H9 (cell line): ENCODE measurements around the gene MID1. TPM values are rescaled to one million over a fixed set of nuclear protein-coding genes. Genes with fewer than 3 reads are reported as not detected.

Source experiments
- DNase-seq: peaks from one replicate; pipeline ENCODE4 v3.0.0-alpha.2; 2017
- H2AFZ ChIP-seq: one replicate; pipeline ENCODE4 v1.6.1; 2013; ENCODE audit warnings: mild to moderate bottlenecking, low read length, control low read depth, moderate library complexity
- H2AK5ac ChIP-seq: 2 replicates; pipeline ENCODE4 v1.6.1; 2013; ENCODE audit warnings: low read length, control low read depth, mixed read lengths; ENCODE audit not compliant: insufficient read length
- H2BK120ac ChIP-seq: one replicate; pipeline ENCODE4 v1.6.1; 2013; ENCODE audit warnings: low read depth, mild to moderate bottlenecking, low read length, control low read depth, inconsistent platforms; ENCODE audit not compliant: poor library complexity, severe bottlenecking
- H2BK12ac ChIP-seq: 2 replicates; pipeline ENCODE4 v1.6.1; 2013; ENCODE audit warnings: low read length, control low read depth, mixed read lengths, low read depth; ENCODE audit not compliant: insufficient read length
- H2BK15ac ChIP-seq: 2 replicates; pipeline ENCODE4 v1.6.1; 2013; ENCODE audit warnings: low read depth, low read length, control low read depth
- H2BK20ac ChIP-seq: one replicate; pipeline ENCODE4 v1.6.1; 2013; ENCODE audit warnings: low read depth, mild to moderate bottlenecking, low read length, control low read depth, inconsistent platforms; ENCODE audit not compliant: poor library complexity, severe bottlenecking
- H2BK5ac ChIP-seq: 2 replicates; pipeline ENCODE4 v1.6.1; 2013; ENCODE audit warnings: low read length, control low read depth, mixed read lengths; ENCODE audit not compliant: insufficient read length
- H3K14ac ChIP-seq: 2 replicates; pipeline ENCODE4 v1.6.1; 2013; ENCODE audit warnings: low read length, control low read depth; ENCODE audit not compliant: insufficient read depth
- H3K18ac ChIP-seq: 2 replicates; pipeline ENCODE4 v1.6.1; 2013; ENCODE audit warnings: low read depth, mild to moderate bottlenecking, mixed read lengths, low read length, control low read depth; ENCODE audit not compliant: insufficient read length
- H3K23ac ChIP-seq: 2 replicates; pipeline ENCODE4 v1.6.1; 2013; ENCODE audit warnings: low read length, control low read depth, mixed read lengths, low read depth; ENCODE audit not compliant: insufficient read length
- H3K23me2 ChIP-seq: 2 replicates; pipeline ENCODE4 v1.6.1; 2013; ENCODE audit warnings: low read depth, mild to moderate bottlenecking, mixed read lengths, low read length, control low read depth; ENCODE audit not compliant: insufficient read length, poor library complexity, severe bottlenecking
- H3K27ac ChIP-seq: 2 replicates; pipeline ENCODE4 v1.5.1; 2013; ENCODE audit warnings: low read length, control low read depth, mixed read lengths, low read depth; ENCODE audit not compliant: insufficient read length
- H3K27me3 ChIP-seq: 2 replicates; pipeline ENCODE4 v1.6.1; 2013; ENCODE audit warnings: low read length, control low read depth, inconsistent platforms; ENCODE audit not compliant: insufficient read depth
- H3K4ac ChIP-seq: 2 replicates; pipeline ENCODE4 v1.6.1; 2013; ENCODE audit warnings: low read depth, mild to moderate bottlenecking, control low read depth, inconsistent platforms, low read length, moderate library complexity
- H3K4me1 ChIP-seq: 2 replicates; pipeline ENCODE4 v1.6.1; 2013; ENCODE audit warnings: low read length, control low read depth, inconsistent platforms; ENCODE audit not compliant: insufficient read depth
- H3K4me2 ChIP-seq: 2 replicates; pipeline ENCODE4 v1.6.1; 2013; ENCODE audit warnings: low read length, control low read depth, mixed read lengths; ENCODE audit not compliant: insufficient read length, insufficient read depth
- H3K56ac ChIP-seq: 2 replicates; pipeline ENCODE4 v1.6.1; 2013; ENCODE audit warnings: low read depth, mild to moderate bottlenecking, mixed read lengths, low read length, control low read depth; ENCODE audit not compliant: insufficient read length
- H3K79me1 ChIP-seq: 2 replicates; pipeline ENCODE4 v1.6.1; 2013; ENCODE audit warnings: low read depth, mild to moderate bottlenecking, moderate library complexity, low read length, control low read depth, inconsistent platforms; ENCODE audit not compliant: insufficient read depth, poor library complexity, severe bottlenecking
- H3K79me2 ChIP-seq: 2 replicates; pipeline ENCODE4 v1.6.1; 2013; ENCODE audit warnings: low read length, control low read depth, inconsistent platforms; ENCODE audit not compliant: insufficient read depth
- H3K9ac ChIP-seq: 2 replicates; pipeline ENCODE4 v1.6.1; 2013; ENCODE audit warnings: low read length, control low read depth, mixed read lengths; ENCODE audit not compliant: insufficient read length; ENCODE audit errors: extremely low read depth
- H3K9me3 ChIP-seq: one replicate; pipeline ENCODE4 v1.6.1; 2013; ENCODE audit warnings: low read depth, low read length, inconsistent platforms; ENCODE audit not compliant: control insufficient read depth
- H3T11ph ChIP-seq: one replicate; pipeline ENCODE4 v1.6.1; 2013; ENCODE audit warnings: mild to moderate bottlenecking, low read length, control low read depth, inconsistent platforms
- H4K20me1 ChIP-seq: one replicate; pipeline ENCODE4 v1.6.1; 2013; ENCODE audit not compliant: control insufficient read depth, insufficient read length, insufficient read depth
- H4K5ac ChIP-seq: 2 replicates; pipeline ENCODE4 v1.6.1; 2013; ENCODE audit warnings: low read depth, mild to moderate bottlenecking, mixed read lengths, low read length, control low read depth; ENCODE audit not compliant: insufficient read length
- H4K8ac ChIP-seq: replicated peaks from 2 replicates; pipeline ENCODE4 v1.6.1; 2013; ENCODE audit warnings: low read length, control low read depth, mixed read lengths, low read depth; ENCODE audit not compliant: insufficient read length
- H4K91ac ChIP-seq: 2 replicates; pipeline ENCODE4 v1.6.1; 2013; ENCODE audit warnings: low read depth, mild to moderate bottlenecking, moderate library complexity, mixed read lengths, low read length, control low read depth; ENCODE audit not compliant: insufficient read length
- H3K27ac Mint-ChIP-seq, 3 experiments: 2 replicates in 2 of 3; 3 replicates in 1 of 3; pipeline ENCODE4 v1.8.0; 2020 to 2021; ENCODE audit warnings: mixed read lengths in 3 of 3, mild to moderate bottlenecking in 1 of 3, moderate library complexity in 1 of 3
- H3K27me3 Mint-ChIP-seq: 2 replicates; pipeline ENCODE4 v1.8.0; 2021; ENCODE audit warnings: low read depth, mild to moderate bottlenecking, moderate library complexity, mixed read lengths
- H3K36me3 Mint-ChIP-seq, 3 experiments: 2 replicates in 2 of 3; 3 replicates in 1 of 3; pipeline ENCODE4 v1.8.0; 2020 to 2021; ENCODE audit warnings: low read depth in 3 of 3, mixed read lengths in 3 of 3; ENCODE audit not compliant: insufficient read depth in 1 of 3
- H3K4me1 Mint-ChIP-seq, 2 experiments: 2 replicates each; pipeline ENCODE4 v1.8.0; 2020; ENCODE audit warnings: mixed read lengths in 2 of 2
- H3K4me3 Mint-ChIP-seq, 2 experiments: 2 replicates in 1 of 2; 3 replicates in 1 of 2; pipeline ENCODE4 v1.8.0; 2020 to 2021; ENCODE audit warnings: mild to moderate bottlenecking in 2 of 2, mixed read lengths in 2 of 2, moderate library complexity in 1 of 2
- H3K9me3 Mint-ChIP-seq, 2 experiments: 2 replicates in 1 of 2; 3 replicates in 1 of 2; pipeline ENCODE4 v1.8.0; 2020; ENCODE audit warnings: mild to moderate bottlenecking in 2 of 2, mixed read lengths in 2 of 2, moderate library complexity in 1 of 2
- CTCF ChIP-seq: fragments of 200-600 bp; sonication (generic); conservative IDR thresholded peaks from 3 replicates; pipeline ENCODE4 v1.8.0; 2021; ENCODE audit warnings: antibody characterized with exemption, mild to moderate bottlenecking
- WGBS: extraction: QIAGEN DNeasy Blood & Tissue Kit; methylation state at CpG from one replicate; pipeline ENCODE4 v1.1.7; 2013; ENCODE audit warnings: missing lambda C conversion rate, low lambda C conversion rate, mixed read lengths; ENCODE audit not compliant: insufficient read length; ENCODE audit errors: extremely low coverage; 5-methylcytosine and 5-hydroxymethylcytosine counted together
- total RNA-seq: library from RNA; stranded (reverse); gene quantifications from 2 replicates; pipeline ENCODE4 v1.2.1, GENCODE V29; 2021

Gene MID1
- total RNA-seq, 1 experiment from 2014 or later, result 32.9 TPM

GRCh38 chrX:10509397-10509796 lies 111.0 kb downstream of the MID1 start:
- peak overlapping the region; percentile 41 for H3K4me2 ChIP-seq
- H3K4me1 ChIP-seq, result peaks cover 18% of the 10 kb centered on the region
- H4K8ac ChIP-seq, result no peak overlapping the region
- H3K56ac ChIP-seq, result no peak overlapping the region
- peak overlapping the region; percentile 16 for H3K27ac ChIP-seq
- no peak overlapping the region for H2BK15ac ChIP-seq
- H3K79me2 ChIP-seq, result peaks cover 7% of the 10 kb centered on the region; the same call in 1 of the 2 replicates
- no peak overlapping the region for H2BK5ac ChIP-seq
- no peaks in the 10 kb centered on the region for H3K9me3 ChIP-seq
- H4K5ac ChIP-seq, result no peak overlapping the region
- no peak overlapping the region for H3K4ac ChIP-seq
- no peak overlapping the region for H3K9ac ChIP-seq
- no peak overlapping the region for H2AK5ac ChIP-seq
- H2AFZ ChIP-seq, result no peak overlapping the region
- WGBS, result no CpG with 5 or more reads among the region's 3 CpGs
- H3K27me3 ChIP-seq, result no peaks in the 10 kb centered on the region
- no peak overlapping the region for H2BK20ac ChIP-seq
- Mint-ChIP-seq H3K9me3 (peaks cover 13 to 25% of the 10 kb centered on the region in 2 experiments; a peak in 4 of 5 replicates), H3K27me3 (no peaks in the 10 kb centered on the region; the same call in 1 of the 2 replicates), H3K27ac (peak overlapping the region in 2 of 3 experiments; percentile 36 to 88; a peak in 4 of 7 replicates), H3K4me3 (peak overlapping the region in 1 of 2 experiments; percentile 30; a peak in 3 of 5 replicates), H3K4me1 (peaks cover 25 to 37% of the 10 kb centered on the region in 2 experiments), H3K36me3 (peaks cover 0 to 8% (median 3%) of the 10 kb centered on the region in 3 experiments; a peak in 5 of 7 replicates)
- H3T11ph ChIP-seq, result no peak overlapping the region
- no peak overlapping the region for H3K23ac ChIP-seq
- H3K18ac ChIP-seq, result no peak overlapping the region
- H4K91ac ChIP-seq, result no peak overlapping the region
- no peak for TF ChIP-seq CTCF
- H3K79me1 ChIP-seq, result no peaks in the 10 kb centered on the region
- H3K14ac ChIP-seq, result no peak overlapping the region
- no peaks in the 10 kb centered on the region for H4K20me1 ChIP-seq
- no peak overlapping the region for H2BK120ac ChIP-seq
- H2BK12ac ChIP-seq, result no peak overlapping the region
- no peak for DNase-seq
- no peaks in the 10 kb centered on the region for H3K23me2 ChIP-seq
